Stimulated activated CD8-positive, alpha-beta memory T cell treated with anti-CD3 and anti-CD28 coated beads, Interleukin-4, amount 100 ng/mL, for 1 hour (primary cell): ENCODE data around the gene TRA2A.
"Not testable (repeated sequence)": the region's sequence is repeated elsewhere in the genome, so short reads cannot be mapped to it uniquely, and the experiment has no call there.

Experiments used
- DNase-seq, 2 donors: peaks; one replicate each; pipeline ENCODE4 v3.0.0-alpha.2; 2020; ENCODE audit warnings: low read depth in 2 of 2, low spot score in 1 of 2

Gene TRA2A

GRCh38 chr7:23513746-23514145 lies 18.0 kb downstream of the TRA2A start:
- not testable (repeated sequence) for DNase-seq

GRCh38 chr7:23494009-23494408 lies 37.8 kb downstream of the TRA2A start:
- DNase-seq = no peak

- DNase-seq = no peak
Observed at GRCh38 chr7:23491502-23491901, 40.3 kb downstream of the TRA2A start.

GRCh38 chr7:23490357-23491135 lies 41.2 kb downstream of the TRA2A start:
- no peak for DNase-seq

- not testable (repeated sequence) for DNase-seq
Observed at GRCh38 chr7:23488714-23489113, 43.1 kb downstream of the TRA2A start.

GRCh38 chr7:23487670-23488069 lies 44.1 kb downstream of the TRA2A start:
- DNase-seq = no peak

GRCh38 chr7:23486002-23486773 lies 45.6 kb downstream of the TRA2A start:
- no peak for DNase-seq

GRCh38 chr7:23482686-23483085 lies 49.1 kb downstream of the TRA2A start:
- no peak for DNase-seq

GRCh38 chr7:23477962-23478866 lies 53.6 kb downstream of the TRA2A start:
- no peak for DNase-seq

GRCh38 chr7:23477157-23477499 lies 54.7 kb downstream of the TRA2A start:
- no peak for DNase-seq

- DNase-seq = no peak
Observed at GRCh38 chr7:23476286-23477156, 55.3 kb downstream of the TRA2A start.

GRCh38 chr7:23475576-23475839 lies 56.3 kb downstream of the TRA2A start:
- no peak for DNase-seq

- DNase-seq = no peak
Observed at GRCh38 chr7:23474829-23475575, 56.8 kb downstream of the TRA2A start.

GRCh38 chr7:23474094-23474828 lies 57.5 kb downstream of the TRA2A start:
- no peak for DNase-seq

- DNase-seq = no peak
Observed at GRCh38 chr7:23473844-23474093, 58.0 kb downstream of the TRA2A start.

- DNase-seq = no peak
Observed at GRCh38 chr7:23472956-23473843, 58.6 kb downstream of the TRA2A start.

GRCh38 chr7:23472556-23472955 lies 59.2 kb downstream of the TRA2A start:
- no peak for DNase-seq

GRCh38 chr7:23472046-23472445 lies 59.7 kb downstream of the TRA2A start:
- DNase-seq = no peak
